OCI-LY1 (cell line): ENCODE measurements around the gene DGKD.

Experiments used
- H2AFZ ChIP-seq: fragments of 200-600 bp; sonication (generic), shearing (Covaris generic); 2 replicates; pipeline ENCODE4 v1.6.0; 2014; ENCODE audit warnings: antibody characterized with exemption, mild to moderate bottlenecking, low read length
- H3F3A ChIP-seq: fragments of 200-600 bp; sonication (generic), shearing (Covaris generic); 2 replicates; pipeline ENCODE4 v1.6.0; 2014; ENCODE audit warnings: mild to moderate bottlenecking, antibody characterized with exemption, low read length, moderate library complexity; ENCODE audit not compliant: insufficient read depth
- H3K27ac ChIP-seq: fragments of 200-600 bp; sonication (generic); 2 replicates; pipeline ENCODE4 v1.5.1; 2014; ENCODE audit warnings: low read length, mixed run types, mild to moderate bottlenecking, low read depth; ENCODE audit not compliant: poor library complexity, severe bottlenecking
- H3K27me3 ChIP-seq: fragments of 200-600 bp; sonication (generic); 2 replicates; pipeline ENCODE4 v1.6.0; 2014; ENCODE audit warnings: antibody characterized with exemption, mild to moderate bottlenecking, low read length, moderate library complexity; ENCODE audit not compliant: insufficient read depth
- H3K36me3 ChIP-seq: fragments of 200-600 bp; sonication (generic); 2 replicates; pipeline ENCODE4 v1.6.1; 2014; ENCODE audit warnings: mild to moderate bottlenecking, antibody characterized with exemption, low read length, moderate library complexity, mixed read lengths; ENCODE audit not compliant: insufficient read depth
- H3K4me1 ChIP-seq: fragments of 200-600 bp; sonication (generic); 2 replicates; pipeline ENCODE4 v1.5.1; 2014; ENCODE audit warnings: mild to moderate bottlenecking, low read length, moderate library complexity; ENCODE audit not compliant: insufficient read depth, severe bottlenecking
- H3K4me2 ChIP-seq: fragments of 200-600 bp; sonication (generic), shearing (Covaris generic); 2 replicates; pipeline ENCODE4 v1.6.1; 2014; ENCODE audit warnings: low read length
- H3K4me3 ChIP-seq: fragments of 200-600 bp; sonication (generic); 2 replicates; pipeline ENCODE4 v1.5.1; 2014; ENCODE audit warnings: low read length, low read depth, mild to moderate bottlenecking, mixed read lengths; ENCODE audit not compliant: poor library complexity, severe bottlenecking
- H3K79me2 ChIP-seq: fragments of 200-600 bp; shearing (Covaris generic); 2 replicates; pipeline ENCODE4 v1.6.1; 2016; ENCODE audit warnings: mixed run types, low read length, mixed read lengths; ENCODE audit not compliant: insufficient read depth
- H3K9ac ChIP-seq: fragments of 200-600 bp; sonication (generic), shearing (Covaris generic); 2 replicates; pipeline ENCODE4 v1.6.1; 2014; ENCODE audit warnings: mild to moderate bottlenecking, low read length, mixed read lengths
- H3K9me2 ChIP-seq: fragments of 200-600 bp; sonication (generic), shearing (Covaris generic); 2 replicates; pipeline ENCODE4 v1.6.1; 2014; ENCODE audit warnings: low read depth, mild to moderate bottlenecking, low read length, mixed read lengths
- H3K9me3 ChIP-seq: fragments of 200-600 bp; shearing (Covaris generic); 2 replicates; pipeline ENCODE4 v1.6.1; 2014; ENCODE audit warnings: low read length, mixed read lengths
- H4K20me1 ChIP-seq: fragments of 200-600 bp; sonication (generic), shearing (Covaris generic); 2 replicates; pipeline ENCODE4 v1.6.0; 2016; ENCODE audit warnings: mild to moderate bottlenecking, low read length; ENCODE audit not compliant: insufficient read depth
- CTCF ChIP-seq: fragments of 200-600 bp; sonication (generic), shearing (Covaris generic); IDR thresholded peaks from 2 replicates; pipeline ENCODE4 v1.5.1; 2017; ENCODE audit warnings: mild to moderate bottlenecking, antibody characterized with exemption, low read length, moderate library complexity, mixed read lengths
- EZH2 ChIP-seq: fragments of 200-600 bp; sonication (generic), shearing (Covaris generic); IDR thresholded peaks from 2 replicates; pipeline ENCODE4 v1.8.0; 2017; ENCODE audit warnings: borderline replicate concordance, mixed run types, mild to moderate bottlenecking, antibody characterized with exemption, low read length, moderate library complexity, mixed read lengths

The DGKD gene

GRCh38 chr2:233380132-233380895 is 26.0 kb downstream of the DGKD start:
- no peaks in the 10 kb centered on the region for H3K79me2 ChIP-seq
- no peak overlapping the region for H3K9ac ChIP-seq
- H2AFZ ChIP-seq = no peak overlapping the region
- H3K9me3 ChIP-seq = no peaks in the 10 kb centered on the region
- no peak overlapping the region for H3K4me3 ChIP-seq
- no peaks in the 10 kb centered on the region; the same call in 1 of the 2 replicates for H4K20me1 ChIP-seq
- H3K27me3 ChIP-seq = peaks cover 5% of the 10 kb centered on the region; the same call in 1 of the 2 replicates
- H3K4me1 ChIP-seq = peaks cover 19% of the 10 kb centered on the region
- no peaks in the 10 kb centered on the region for H3F3A ChIP-seq
- H3K4me2 ChIP-seq = no peak overlapping the region
- H3K27ac ChIP-seq = no peak overlapping the region
- no peak for TF ChIP-seq CTCF
- H3K9me2 ChIP-seq = no peaks in the 10 kb centered on the region
- H3K36me3 ChIP-seq = peaks cover 4% of the 10 kb centered on the region; the same call in 1 of the 2 replicates

GRCh38 chr2:233380995-233381637 is 26.8 kb downstream of the DGKD start:
- no peak overlapping the region for H2AFZ ChIP-seq
- peaks cover 4% of the 10 kb centered on the region; the same call in 1 of the 2 replicates for H3K36me3 ChIP-seq
- H3K4me3 ChIP-seq = no peak overlapping the region
- no peak overlapping the region for H3K27ac ChIP-seq
- H3K79me2 ChIP-seq = no peaks in the 10 kb centered on the region
- no peaks in the 10 kb centered on the region; the same call in 1 of the 2 replicates for H4K20me1 ChIP-seq
- H3K9me3 ChIP-seq = no peaks in the 10 kb centered on the region
- no peak for TF ChIP-seq EZH2
- TF ChIP-seq CTCF = no peak
- no peaks in the 10 kb centered on the region for H3F3A ChIP-seq
- H3K9ac ChIP-seq = no peak overlapping the region
- peaks cover 5% of the 10 kb centered on the region; the same call in 1 of the 2 replicates for H3K27me3 ChIP-seq
- peaks cover 17% of the 10 kb centered on the region for H3K4me1 ChIP-seq
- no peaks in the 10 kb centered on the region for H3K9me2 ChIP-seq
- no peak overlapping the region for H3K4me2 ChIP-seq

- H3K9me3 ChIP-seq = no peaks in the 10 kb centered on the region
- H3K36me3 ChIP-seq = peaks cover 4% of the 10 kb centered on the region; the same call in 1 of the 2 replicates
- no peak overlapping the region for H3K4me2 ChIP-seq
- H2AFZ ChIP-seq = no peak overlapping the region
- peaks cover 5% of the 10 kb centered on the region; the same call in 1 of the 2 replicates for H3K27me3 ChIP-seq
- peaks cover 16% of the 10 kb centered on the region for H3K4me1 ChIP-seq
- H3K9me2 ChIP-seq = no peaks in the 10 kb centered on the region
- no peak overlapping the region for H3K27ac ChIP-seq
- H3K4me3 ChIP-seq = no peak overlapping the region
- H3F3A ChIP-seq = no peaks in the 10 kb centered on the region
- no peaks in the 10 kb centered on the region; the same call in 1 of the 2 replicates for H4K20me1 ChIP-seq
- TF ChIP-seq EZH2 (no peak), CTCF (no peak)
- H3K79me2 ChIP-seq = no peaks in the 10 kb centered on the region
- H3K9ac ChIP-seq = no peak overlapping the region
Measured at GRCh38 chr2:233381638-233381995, 27.3 kb downstream of the DGKD start.
